GM19193 (cell line): Measurements from ENCODE around the gene PRSS48.

ENCODE experiments used
- POLR2A ChIP-seq: IDR thresholded peaks from 4 replicates; pipeline ENCODE4 v1.6.1; 2011; ENCODE audit not compliant: insufficient read depth, insufficient read length; ENCODE audit errors: extremely low read depth

PRSS48 gene

GRCh38 chr4:151276787-151277562 lies at the start of gene PRSS48:
Gene PRSS48, plus strand, starts transcription at chr4:151277161. Its CDS starts 12 bp downstream, at chr4:151277173.
- TF ChIP-seq POLR2A = no peak

GRCh38 chr4:151227172-151227571 lies 49.8 kb upstream of the PRSS48 start:
- no peak for TF ChIP-seq POLR2A

- no peak for TF ChIP-seq POLR2A
These were observed 49.2 kb upstream of the PRSS48 start for GRCh38 chr4:151227731-151228130.

GRCh38 chr4:151228189-151229119 lies 48.5 kb upstream of the PRSS48 start:
- TF ChIP-seq POLR2A = no peak

- TF ChIP-seq POLR2A = no peak
These were observed 44.9 kb upstream of the PRSS48 start for GRCh38 chr4:151231915-151232595.

GRCh38 chr4:151233600-151233999 lies 43.4 kb upstream of the PRSS48 start:
- no peak for TF ChIP-seq POLR2A

GRCh38 chr4:151236036-151236435 lies 40.9 kb upstream of the PRSS48 start:
- no peak for TF ChIP-seq POLR2A

GRCh38 chr4:151238477-151238876 lies 38.5 kb upstream of the PRSS48 start:
- TF ChIP-seq POLR2A = no peak

GRCh38 chr4:151239608-151240007 lies 37.4 kb upstream of the PRSS48 start:
- no peak for TF ChIP-seq POLR2A

- TF ChIP-seq POLR2A = no peak
These were observed 34.7 kb upstream of the PRSS48 start for GRCh38 chr4:151242305-151242704.

- no peak for TF ChIP-seq POLR2A
These were observed 30.2 kb upstream of the PRSS48 start for GRCh38 chr4:151246742-151247141.

GRCh38 chr4:151247395-151247794 lies 29.6 kb upstream of the PRSS48 start:
- TF ChIP-seq POLR2A = no peak

- TF ChIP-seq POLR2A = no peak
These were observed 28.4 kb upstream of the PRSS48 start for GRCh38 chr4:151248519-151248918.

- TF ChIP-seq POLR2A = no peak
These were observed 26.3 kb upstream of the PRSS48 start for GRCh38 chr4:151250706-151251105.
